A549 (cell line): ENCODE data around the gene GPR139. TPM values are rescaled to one million over a fixed set of nuclear protein-coding genes. Genes with fewer than 3 reads are reported as not detected.

Experiments used
- ATAC-seq, 2 experiments: fragments of 200-7000 bp in 1 of 2; fragments of >200 bp in 1 of 2; cut with Nextera tagmentation in 1 of 2; cut with Tn5 transposase in 1 of 2; 3 replicates each; pipeline versions ENCODE4 v1.8.0 to v1.9.1; 2018 to 2020; ENCODE audit warnings: mild to moderate bottlenecking in 1 of 2, moderate library complexity in 1 of 2
- CTCF ChIA-PET: fragments of 300-600 bp; sonication (Branson Sonifier 250); formaldehyde crosslinking; extraction: SDS; loops from one replicate; lab custom pipeline; 2021; ENCODE audit warnings: antibody characterized with exemption, inconsistent platforms; lab: Yijun Ruan, JAX
- POLR2A ChIA-PET: fragments of 350-600 bp; formaldehyde crosslinking; extraction: SDS; loops from one replicate; lab custom pipeline; 2021; ENCODE audit warnings: antibody characterized with exemption, inconsistent platforms; lab: Yijun Ruan, JAX
- DNase-seq, 2 experiments: peaks; one replicate each; pipeline versions ENCODE4 v3.0.0 to v3.0.0-alpha.2; 2011 to 2016; ENCODE audit warnings: low read depth in 1 of 2, low spot score in 1 of 2
- FAIRE-seq: peaks from 2 replicates; lab custom pipeline; 2011; peaks lifted over from hg19 to GRCh38; lab: Jason Lieb, UNC
- H3K27ac ChIP-seq, 2 experiments: fragments of >200 bp; sonication (Bioruptor Twin); formaldehyde crosslinking; 3 replicates each; pipeline ENCODE4 v1.5.1; 2016 to 2017
- H3K4me1 ChIP-seq: fragments of >200 bp; sonication (Bioruptor Twin); formaldehyde crosslinking; 3 replicates; pipeline ENCODE4 v1.6.1; 2016
- H3K4me2 ChIP-seq: fragments of >200 bp; sonication (Bioruptor Twin); formaldehyde crosslinking; 3 replicates; pipeline ENCODE4 v1.6.1; 2016
- H3K4me3 ChIP-seq: fragments of >200 bp; sonication (Bioruptor Twin); formaldehyde crosslinking; 3 replicates; pipeline ENCODE4 v1.5.1; 2016
- H3K9me3 ChIP-seq: fragments of >200 bp; sonication (Bioruptor Twin); formaldehyde crosslinking; 3 replicates; pipeline ENCODE4 v1.6.1; 2016
- BCL3 ChIP-seq: fragments of >200 bp; sonication (Bioruptor Twin); formaldehyde crosslinking; IDR thresholded peaks from 3 replicates; pipeline ENCODE4 v1.6.1; 2016
- BHLHE40 ChIP-seq: IDR thresholded peaks from 2 replicates; pipeline ENCODE4 v1.6.1; 2012; ENCODE audit warnings: low read depth, low read length, inconsistent platforms
- ELK1 ChIP-seq: fragments of 150-350 bp; IDR thresholded peaks from 2 replicates; pipeline ENCODE4 v1.6.1; 2014; ENCODE audit warnings: low read depth, mild to moderate bottlenecking, low read length
- FOSL2 ChIP-seq, 2 experiments: fragments of 450-650 bp in 1 of 2; fragments of >200 bp in 1 of 2; sonication (Bioruptor Twin) in 1 of 2; formaldehyde crosslinking; IDR thresholded peaks; 2 replicates each; pipeline versions ENCODE4 v1.5.0 to v1.6.1; 2016 to 2020; ENCODE audit warnings: mild to moderate bottlenecking in 1 of 2, moderate library complexity in 1 of 2
- HEYL ChIP-seq: fragments of 250-450 bp; sonication (Bioruptor Pico); IDR thresholded peaks from 2 replicates; pipeline ENCODE4 v1.8.0; 2021; ENCODE audit warnings: mild to moderate bottlenecking, moderate library complexity
- HOXB13 ChIP-seq: fragments of 250-450 bp; sonication (Bioruptor Pico); IDR thresholded peaks from 2 replicates; pipeline ENCODE4 v1.5.0; 2020; ENCODE audit warnings: low read depth, mild to moderate bottlenecking, moderate library complexity
- JUNB ChIP-seq: fragments of >200 bp; sonication (Bioruptor Twin); formaldehyde crosslinking; IDR thresholded peaks from 2 replicates; pipeline ENCODE4 v1.6.1; 2016
- MAZ ChIP-seq: fragments of 150-350 bp; IDR thresholded peaks from 2 replicates; pipeline ENCODE4 v1.6.1; 2014; ENCODE audit warnings: antibody characterized with exemption, low read depth, low read length, borderline replicate concordance
- NR3C1 ChIP-seq: fragments of >200 bp; sonication (Bioruptor Twin); formaldehyde crosslinking; IDR thresholded peaks from 3 replicates; pipeline ENCODE4 v1.6.1; 2017
- PBX3 ChIP-seq: IDR thresholded peaks from 2 replicates; pipeline ENCODE4 v1.6.1; 2012
- RAD21 ChIP-seq, 2 experiments: fragments of >200 bp in 1 of 2; sonication (Bioruptor Twin) in 1 of 2; formaldehyde crosslinking in 1 of 2; IDR thresholded peaks in 1 of 2; conservative IDR thresholded peaks in 1 of 2; 2 replicates in 1 of 2; 3 replicates in 1 of 2; pipeline ENCODE4 v1.6.1; 2012 to 2018; ENCODE audit warnings: inconsistent platforms in 1 of 2
- RARB ChIP-seq: fragments of 250-450 bp; sonication (Bioruptor Pico); IDR thresholded peaks from 2 replicates; pipeline ENCODE4 v1.8.0; 2021; ENCODE audit warnings: mild to moderate bottlenecking, moderate library complexity
- RCOR1 ChIP-seq: fragments of 150-350 bp; IDR thresholded peaks from 2 replicates; pipeline ENCODE4 v1.6.1; 2014; ENCODE audit warnings: antibody characterized with exemption, low read length, low read depth
- RFX5 ChIP-seq: fragments of 450-650 bp; IDR thresholded peaks from 2 replicates; pipeline ENCODE4 v1.7.1; 2014; ENCODE audit warnings: antibody characterized with exemption, mild to moderate bottlenecking, moderate library complexity
- RNF2 ChIP-seq: fragments of 200-600 bp; sonication (generic); IDR thresholded peaks from 2 replicates; pipeline ENCODE4 v1.6.1; 2016; ENCODE audit warnings: low read depth, mild to moderate bottlenecking, antibody characterized with exemption, moderate library complexity, borderline replicate concordance
- SMC3 ChIP-seq: fragments of >200 bp; sonication (Bioruptor Twin); formaldehyde crosslinking; IDR thresholded peaks from 3 replicates; pipeline ENCODE4 v1.6.1; 2018; ENCODE audit warnings: inconsistent platforms
- SREBF2 ChIP-seq: fragments of 450-650 bp; IDR thresholded peaks from 2 replicates; pipeline ENCODE4 v1.6.1; 2014; ENCODE audit warnings: mild to moderate bottlenecking, moderate library complexity
- TP53 ChIP-seq: fragments of 250-450 bp; sonication (Bioruptor Pico); IDR thresholded peaks from 2 replicates; pipeline ENCODE4 v1.5.0; 2021; ENCODE audit warnings: mild to moderate bottlenecking, moderate library complexity
- USF2 ChIP-seq: fragments of 450-650 bp; IDR thresholded peaks from 2 replicates; pipeline ENCODE4 v1.6.1; 2014; ENCODE audit warnings: antibody characterized with exemption
- ZNF302 ChIP-seq: fragments of 250-450 bp; sonication (Bioruptor Pico); IDR thresholded peaks from 2 replicates; pipeline ENCODE4 v1.9.0; 2021; ENCODE audit warnings: inconsistent platforms, mild to moderate bottlenecking, moderate library complexity
- WGBS: methylation state at CpG from one replicate; pipeline ENCODE4 v1.1.6; 2017; ENCODE audit errors: missing lambda C conversion rate; 5-methylcytosine and 5-hydroxymethylcytosine counted together
- polyA plus RNA-seq, 4 experiments: library from polyadenylated mRNA; depleted of rRNA in 3 of 4; stranded (reverse); fragments of >200 nt; fragmentation: RNase III in 1 of 4; extraction: RNeasy Plus Mini Kit Qiagen cat#74134 plus additional on column Dnase treatment in 1 of 4; gene quantifications; 2 replicates in 3 of 4; 3 replicates in 1 of 4; pipeline ENCODE4 v1.2.3, GENCODE V29; 2011 to 2017

GPR139 gene
- polyA plus RNA-seq, 2 of the 4 experiments (the other 2 are of a cell fraction) = not detected

- TF ChIP-seq FOSL2 (IDR thresholded peaks at IDR 0.05) = no peak
- no peak for TF ChIP-seq FOSL2 (CRISPR knock-in tag; IDR thresholded peaks at IDR 0.05)
- no peak for TF ChIP-seq JUNB
- TF ChIP-seq RARB = no peak
- TF ChIP-seq RNF2 = no peak
- TF ChIP-seq RFX5 = no peak
- no peak for TF ChIP-seq BHLHE40
- no peak for TF ChIP-seq HEYL (CRISPR knock-in tag)
- TF ChIP-seq RAD21 (conservative IDR thresholded peaks at IDR 0.05 in 1 of 2, IDR thresholded peaks at IDR 0.05 in 1 of 2) = no peak
- TF ChIP-seq ZNF302 (CRISPR knock-in tag) = no peak
- TF ChIP-seq RCOR1 = no peak
- TF ChIP-seq TP53 (CRISPR knock-in tag) = no peak
- no peak for TF ChIP-seq MAZ
- TF ChIP-seq, all 56 proteins: peak for 0
- FAIRE-seq (no peak), DNase-seq (no peak), ATAC-seq (no peak; a peak in 1 of 6 replicates)
- no peaks in the 10 kb centered on the region for H3K9me3 ChIP-seq
- no peak overlapping the region for H3K4me3 ChIP-seq
- no peaks in the 10 kb centered on the region for H3K4me1 ChIP-seq
- WGBS = 10% methylated on average over 32 of the region's 34 CpGs
- ChIA-PET CTCF (interaction anchor here (1.9 kb wide), 1 partner anchor 167 kb away, joined by 7 read pairs; no protein-coding TSS in a partner anchor), POLR2A (no interaction called here)
- no peak overlapping the region for H3K4me2 ChIP-seq
- H3K27ac ChIP-seq = no peak overlapping the region
Observed at GRCh38 chr16:20074099-20074991, 655 bp upstream of the GPR139 start.

GRCh38 chr16:20072874-20073202 lies 852 bp downstream of the GPR139 start:
- CTCF ChIA-PET = no interaction called here
- H3K9me3 ChIP-seq = peaks cover 8% of the 10 kb centered on the region; the same call in 2 of the 3 replicates

More at GRCh38 chr16:20072874-20073202, 852 bp downstream of the GPR139 start:
- WGBS = 14% methylated on average over 8 of the region's 11 CpGs
- TF ChIP-seq HOXB13 (CRISPR knock-in tag) = no peak
- no peak for TF ChIP-seq USF2
- TF ChIP-seq ELK1 = no peak
- no peak for TF ChIP-seq BCL3
- TF ChIP-seq NR3C1 = no peak
- TF ChIP-seq SMC3 = no peak
- no peak for TF ChIP-seq PBX3
- TF ChIP-seq RARB = no peak
- no peak for TF ChIP-seq SREBF2
- TF ChIP-seq, all 56 proteins: peak for 0
- ATAC-seq = no peak
- POLR2A ChIA-PET = no interaction called here
- no peak for DNase-seq
- H3K4me2 ChIP-seq = no peak overlapping the region
- H3K4me1 ChIP-seq = no peaks in the 10 kb centered on the region
- no peak for FAIRE-seq
- no peak overlapping the region for H3K27ac ChIP-seq
- H3K4me3 ChIP-seq = no peak overlapping the region
